Measurements from ENCODE around the gene TMEM167A.
A peak's percentile ranks its signal among the peaks of the same experiment; 100 is the strongest.

Gene TMEM167A

GRCh38 chr5:83025690-83026478 lies 51.3 kb downstream of the TMEM167A start:
- H3K4me2 ChIP-seq = no peak overlapping the region
- no peak overlapping the region for H3K9ac ChIP-seq
- no peak overlapping the region for H3K4me3 ChIP-seq
- H3K4me1 ChIP-seq = peaks cover 15 to 18% (median 16%) of the 10 kb centered on the region in 10 experiments; a peak in 18 of 20 replicates
- no peaks in the 10 kb centered on the region for H3K27me3 ChIP-seq
- no peaks in the 10 kb centered on the region for H4K20me1 ChIP-seq
- TF ChIP-seq Cebpa-rat (IDR thresholded peaks at IDR 0.05) = no peak
- H3K27ac ChIP-seq = no peak overlapping the region; a peak in 3 of 22 replicates
- peaks cover 0 to 12% (median 0%) of the 10 kb centered on the region in 11 experiments; a peak in 5 of 22 replicates for H3K9me3 ChIP-seq (replicated peaks in 1 of 11)
- no peaks in the 10 kb centered on the region for H3K36me3 ChIP-seq

GRCh38 chr5:83022334-83022733 lies 54.9 kb downstream of the TMEM167A start:
- Histone ChIP-seq H3K9me3 (replicated peaks in 1 of 11) (peaks cover 0 to 9% (median 0%) of the 10 kb centered on the region in 11 experiments; a peak in 1 of 22 replicates), H3K36me3 (no peaks in the 10 kb centered on the region), H3K4me3 (no peak overlapping the region), H3K9ac (no peak overlapping the region), H3K4me2 (no peak overlapping the region), H3K4me1 (peaks cover 8 to 10% (median 8%) of the 10 kb centered on the region in 10 experiments; a peak in 18 of 20 replicates), H3K27ac (no peak overlapping the region), H3K27me3 (no peaks in the 10 kb centered on the region), H4K20me1 (no peaks in the 10 kb centered on the region)
- TF ChIP-seq Cebpa-rat (IDR thresholded peaks at IDR 0.05) = no peak

GRCh38 chr5:83015676-83016075 lies 61.5 kb downstream of the TMEM167A start:
- Histone ChIP-seq H3K4me2 (no peak overlapping the region), H3K4me3 (no peak overlapping the region), H3K9me3 (replicated peaks in 1 of 11) (peaks cover 0 to 9% (median 0%) of the 10 kb centered on the region in 11 experiments; a peak in 3 of 22 replicates), H3K9ac (no peak overlapping the region), H3K4me1 (peaks cover 0 to 9% (median 0%) of the 10 kb centered on the region in 10 experiments; a peak in 2 of 20 replicates), H3K27ac (no peak overlapping the region), H3K27me3 (no peaks in the 10 kb centered on the region), H3K36me3 (no peaks in the 10 kb centered on the region), H4K20me1 (no peaks in the 10 kb centered on the region)
- TF ChIP-seq Cebpa-rat (IDR thresholded peaks at IDR 0.05) = no peak

- Histone ChIP-seq H4K20me1 (no peaks in the 10 kb centered on the region), H3K9me3 (replicated peaks in 1 of 11) (peaks cover 0 to 3% (median 0%) of the 10 kb centered on the region in 11 experiments; a peak in 2 of 22 replicates), H3K27ac (no peak overlapping the region), H3K9ac (no peak overlapping the region), H3K4me3 (no peak overlapping the region), H3K4me2 (peak overlapping the region in 2 of 11 experiments; percentile 14 to 22; a peak in 1 of 22 replicates), H3K36me3 (no peaks in the 10 kb centered on the region), H3K4me1 (peaks cover 0 to 9% (median 0%) of the 10 kb centered on the region in 10 experiments; a peak in 2 of 20 replicates), H3K27me3 (no peaks in the 10 kb centered on the region)
- TF ChIP-seq Cebpa-rat (IDR thresholded peaks at IDR 0.05) = no peak
These were observed 65.2 kb downstream of the TMEM167A start for GRCh38 chr5:83011985-83012384.

- Histone ChIP-seq H4K20me1 (no peaks in the 10 kb centered on the region), H3K27ac (no peak overlapping the region), H3K4me1 (peaks cover 0 to 9% (median 0%) of the 10 kb centered on the region in 10 experiments; a peak in 2 of 20 replicates), H3K27me3 (no peaks in the 10 kb centered on the region), H3K36me3 (no peaks in the 10 kb centered on the region), H3K9me3 (replicated peaks in 1 of 11) (peaks cover 0 to 3% (median 0%) of the 10 kb centered on the region in 11 experiments; a peak in 2 of 22 replicates), H3K9ac (no peak overlapping the region), H3K4me3 (no peak overlapping the region), H3K4me2 (no peak overlapping the region)
- TF ChIP-seq Cebpa-rat (IDR thresholded peaks at IDR 0.05) = no peak
These were observed 67.8 kb downstream of the TMEM167A start for GRCh38 chr5:83009408-83009807.

- no peak for TF ChIP-seq Cebpa-rat (IDR thresholded peaks at IDR 0.05)
- H3K9me3 ChIP-seq (replicated peaks in 1 of 11) = peaks cover 0 to 3% (median 0%) of the 10 kb centered on the region in 11 experiments; a peak in 2 of 22 replicates
- H3K4me2 ChIP-seq = no peak overlapping the region
- no peak overlapping the region for H3K9ac ChIP-seq
- H3K27me3 ChIP-seq = no peaks in the 10 kb centered on the region
- H3K4me1 ChIP-seq = peaks cover 0 to 9% (median 0%) of the 10 kb centered on the region in 10 experiments; a peak in 2 of 20 replicates
- H3K36me3 ChIP-seq = no peaks in the 10 kb centered on the region
- H3K27ac ChIP-seq = no peak overlapping the region
- H4K20me1 ChIP-seq = no peaks in the 10 kb centered on the region
- H3K4me3 ChIP-seq = no peak overlapping the region
These were observed 69.4 kb downstream of the TMEM167A start for GRCh38 chr5:83007755-83008154.

- H3K36me3 ChIP-seq = no peaks in the 10 kb centered on the region
- H3K4me2 ChIP-seq = no peak overlapping the region
- peaks cover 0 to 3% (median 0%) of the 10 kb centered on the region in 10 experiments; a peak in 2 of 20 replicates for H3K4me1 ChIP-seq
These were observed 70.4 kb downstream of the TMEM167A start for GRCh38 chr5:83006683-83007283.

GRCh38 chr5:83003791-83004190 lies 73.4 kb downstream of the TMEM167A start:
- Histone ChIP-seq H3K36me3 (no peaks in the 10 kb centered on the region), H3K9me3 (replicated peaks in 1 of 11) (no peaks in the 10 kb centered on the region), H3K4me3 (no peak overlapping the region), H3K27ac (no peak overlapping the region), H3K9ac (no peak overlapping the region), H4K20me1 (no peaks in the 10 kb centered on the region), H3K4me1 (no peaks in the 10 kb centered on the region), H3K27me3 (no peaks in the 10 kb centered on the region), H3K4me2 (no peak overlapping the region)
- TF ChIP-seq Cebpa-rat (IDR thresholded peaks at IDR 0.05) = no peak

More at GRCh38 chr5:83006683-83007283, 70.4 kb downstream of the TMEM167A start:
- H4K20me1 ChIP-seq = no peaks in the 10 kb centered on the region
- no peak overlapping the region for H3K27ac ChIP-seq
- no peak overlapping the region for H3K9ac ChIP-seq
- no peaks in the 10 kb centered on the region for H3K27me3 ChIP-seq
- no peak overlapping the region for H3K4me3 ChIP-seq
- peaks cover 0 to 3% (median 0%) of the 10 kb centered on the region in 11 experiments; a peak in 2 of 22 replicates for H3K9me3 ChIP-seq (replicated peaks in 1 of 11)
- no peak for TF ChIP-seq Cebpa-rat (IDR thresholded peaks at IDR 0.05)
